Pons (tissue), 1 donor: ENCODE results near the gene TSPAN9.
A peak's percentile ranks its signal among the peaks of the same experiment; 100 is the strongest.
"Not testable (repeated sequence)": the region's sequence is repeated elsewhere in the genome, so short reads cannot be mapped to it uniquely, and the experiment has no call there.

Experiments used
- DNase-seq: peaks from one replicate; pipeline ENCODE4 v3.0.0-alpha.2; 2016; ENCODE audit warnings: low spot score

Gene TSPAN9

GRCh38 chr12:3044141-3044630, 33.0 kb upstream of the TSPAN9 start:
- DNase-seq, result no peak

GRCh38 chr12:3045494-3045893, 31.7 kb upstream of the TSPAN9 start:
- DNase-seq, result no peak

GRCh38 chr12:3045989-3046388, 31.2 kb upstream of the TSPAN9 start:
- DNase-seq, result no peak

GRCh38 chr12:3046441-3047200, 30.6 kb upstream of the TSPAN9 start:
- no peak for DNase-seq

GRCh38 chr12:3047961-3048360, 29.2 kb upstream of the TSPAN9 start:
- DNase-seq, result no peak

GRCh38 chr12:3048540-3048939, 28.6 kb upstream of the TSPAN9 start:
- DNase-seq, result no peak

GRCh38 chr12:3049176-3049575, 28.0 kb upstream of the TSPAN9 start:
- no peak for DNase-seq

- no peak for DNase-seq
Observed at GRCh38 chr12:3049611-3050249, 27.4 kb upstream of the TSPAN9 start.

GRCh38 chr12:3054374-3054773, 22.8 kb upstream of the TSPAN9 start:
- DNase-seq, result no peak

GRCh38 chr12:3055026-3055703, 22.0 kb upstream of the TSPAN9 start:
- no peak for DNase-seq

- DNase-seq, result no peak
Observed at GRCh38 chr12:3055704-3056467, 21.3 kb upstream of the TSPAN9 start.

GRCh38 chr12:3061059-3061458, 16.1 kb upstream of the TSPAN9 start:
- DNase-seq, result no peak

- DNase-seq, result no peak
Observed at GRCh38 chr12:3061501-3062215, 15.5 kb upstream of the TSPAN9 start.

- DNase-seq, result no peak
Observed at GRCh38 chr12:3065300-3065699, 11.9 kb upstream of the TSPAN9 start.

GRCh38 chr12:3065846-3066245, 11.3 kb upstream of the TSPAN9 start:
- not testable (repeated sequence) for DNase-seq

- no peak for DNase-seq
Observed at GRCh38 chr12:3069714-3070113, 7.5 kb upstream of the TSPAN9 start.

- no peak for DNase-seq
Observed at GRCh38 chr12:3071107-3071506, 6.1 kb upstream of the TSPAN9 start.

- no peak for DNase-seq
Observed at GRCh38 chr12:3071710-3072109, 5.5 kb upstream of the TSPAN9 start.

- DNase-seq, result peak; percentile 67
Observed at GRCh38 chr12:3073438-3074250, 3.5 kb upstream of the TSPAN9 start.

GRCh38 chr12:3075315-3075714, 1.9 kb upstream of the TSPAN9 start:
- DNase-seq, result no peak
